HepG2 (cell line): ENCODE data around the gene ARHGEF3. TPM values are rescaled to one million over a fixed set of nuclear protein-coding genes. Genes with fewer than 3 reads are reported as not detected.
A peak's percentile ranks its signal among the peaks of the same experiment; 100 is the strongest.

Source experiments
- ATAC-seq: fragments of 200-7000 bp; cut with Tn5 transposase; 3 replicates; pipeline ENCODE4 v1.9.1; 2020; ENCODE audit warnings: mild to moderate bottlenecking, moderate library complexity
- BruUV-seq: library from RNA; stranded (reverse); fragments of 400-500 nt; replicated peaks from 2 replicates; lab custom pipeline; 2021; lab: Mats Ljungman, UMichigan
- CTCF ChIA-PET: fragments of 300-600 bp; formaldehyde crosslinking; extraction: SDS; loops from one replicate; lab custom pipeline; 2021; ENCODE audit warnings: low total read pairs, inconsistent platforms, low intra/inter-chr PET ratio; lab: Yijun Ruan, JAX
- POLR2A ChIA-PET: fragments of 350-600 bp; sonication (Branson Sonifier 250); formaldehyde crosslinking; loops from one replicate; lab custom pipeline; 2020; ENCODE audit warnings: antibody characterized with exemption, inconsistent platforms; lab: Yijun Ruan, JAX
- DNase-seq: peaks from one replicate; pipeline ENCODE4 v3.0.0-alpha.2; 2015; ENCODE audit warnings: low spot score
- FAIRE-seq: peaks from 3 replicates; lab custom pipeline; 2011; peaks lifted over from hg19 to GRCh38; lab: Jason Lieb, UNC
- H2AFZ ChIP-seq: one replicate; pipeline ENCODE4 v1.6.1; 2011; ENCODE audit warnings: low read length, inconsistent platforms
- H3K27ac ChIP-seq: fragments of 300-600 bp; 3 replicates; pipeline ENCODE4 v1.8.0; 2011; ENCODE audit warnings: mixed run types, mild to moderate bottlenecking, mixed read lengths, low read length, inconsistent platforms; ENCODE audit not compliant: insufficient read depth; ENCODE audit errors: extremely low read length
- H3K27me3 ChIP-seq, 2 experiments: fragments of 200-600 bp in 1 of 2; 2 replicates in 1 of 2; 3 replicates in 1 of 2; pipeline versions ENCODE4 v1.6.0 to v1.8.0; 2011; ENCODE audit warnings: low read length in 2 of 2, mild to moderate bottlenecking in 2 of 2, moderate library complexity in 2 of 2, inconsistent platforms in 1 of 2; ENCODE audit not compliant: insufficient read depth in 2 of 2, control insufficient read depth in 1 of 2
- H3K36me3 ChIP-seq, 2 experiments: fragments of 200-600 bp in 1 of 2; replicated peaks in 1 of 2; 2 replicates in 1 of 2; 3 replicates in 1 of 2; pipeline versions ENCODE4 v1.5.1 to v1.8.0; 2011; ENCODE audit warnings: low read length in 2 of 2, inconsistent platforms in 1 of 2; ENCODE audit not compliant: insufficient read depth in 2 of 2, control insufficient read depth in 1 of 2
- H3K4me1 ChIP-seq: 2 replicates; pipeline ENCODE4 v1.5.1; 2012; ENCODE audit warnings: low read length, inconsistent platforms; ENCODE audit not compliant: insufficient read depth
- H3K4me2 ChIP-seq: 2 replicates; pipeline ENCODE4 v1.6.0; 2011; ENCODE audit warnings: low read depth, low read length, inconsistent platforms
- H3K4me3 ChIP-seq, 3 experiments: fragments of 200-600 bp in 1 of 3; sonication (generic), shearing (Covaris generic) in 1 of 3; replicated peaks in 1 of 3; 2 replicates each; pipeline ENCODE4 v1.5.1; 2011 to 2016; ENCODE audit warnings: low read length in 3 of 3, inconsistent platforms in 2 of 3, low read depth in 2 of 3, mild to moderate bottlenecking in 2 of 3, control low read depth in 1 of 3, mixed read lengths in 1 of 3; ENCODE audit not compliant: insufficient read depth in 1 of 3
- H3K79me2 ChIP-seq: one replicate; pipeline ENCODE4 v1.6.1; 2011; ENCODE audit warnings: low read length, inconsistent platforms; ENCODE audit not compliant: insufficient read depth
- H3K9ac ChIP-seq: 2 replicates; pipeline ENCODE4 v1.6.0; 2011; ENCODE audit warnings: mild to moderate bottlenecking, low read depth, low read length, inconsistent platforms; ENCODE audit not compliant: insufficient read depth
- H3K9me3 ChIP-seq: 2 replicates; pipeline ENCODE4 v1.5.1; 2012; ENCODE audit warnings: mild to moderate bottlenecking, low read length
- H4K20me1 ChIP-seq: 2 replicates; pipeline ENCODE4 v1.6.0; 2011; ENCODE audit warnings: inconsistent platforms, mild to moderate bottlenecking, low read length, moderate library complexity; ENCODE audit not compliant: insufficient read depth
- HDAC6 ChIP-seq: fragments of 200-600 bp; sonication (generic); IDR thresholded peaks from 2 replicates; pipeline ENCODE4 v1.7.0; 2017; ENCODE audit warnings: mild to moderate bottlenecking, antibody characterized with exemption, low read length, low read depth
- ZNF274 ChIP-seq: sonication (generic); formaldehyde crosslinking; IDR thresholded peaks from 2 replicates; pipeline ENCODE4 v1.5.1; 2020; ENCODE audit warnings: mild to moderate bottlenecking, missing genetic modification reagents
- WGBS: methylation state at CpG from one replicate; pipeline ENCODE4 v1.1.6; 2017; ENCODE audit warnings: low lambda C conversion rate; 5-methylcytosine and 5-hydroxymethylcytosine counted together
- in situ Hi-C: cut with HindIII; loops from 2 replicates; pipeline ENCODE4 v1.10.0; 2017; ENCODE audit warnings: low pct_unique_long_range_greater_than_20kb; ENCODE audit not compliant: extremely low pct_ligation_motif_present
- intact Hi-C: fragments of 100-400 bp; cut with micrococcal nuclease; formaldehyde crosslinking; loops from one replicate; pipeline ENCODE4 v1.10.0; 2022; ENCODE audit not compliant: unreplicated experiment
- polyA plus RNA-seq, 8 experiments: library from polyadenylated mRNA; depleted of rRNA in 3 of 8; stranded (reverse) in 7 of 8; unstranded in 1 of 8; fragments of >200 nt; fragmentation: Illumina TruSeq in 4 of 8; extraction: Trizol in 4 of 8; gene quantifications; 2 replicates each; pipeline versions ENCODE4 v1.2.1 to v1.2.3, GENCODE V29; 2011 to 2016; ENCODE audit warnings: low read depth in 4 of 8, missing spikeins in 1 of 8, mixed read lengths in 1 of 8; ENCODE audit not compliant: insufficient read depth in 1 of 8
- total RNA-seq, 5 experiments: library from RNA; depleted of rRNA; stranded (reverse); fragments of >200 nt; fragmentation: Illumina TruSeq; extraction: Trizol; gene quantifications; 2 replicates each; pipeline ENCODE4 v1.2.3, GENCODE V29; 2016; ENCODE audit warnings: low read depth in 1 of 5
- TF ChIP-seq, protein P1 (sequence below): IDR thresholded peaks from 2 replicates; pipeline ENCODE4 v1.6.1; 2018; ENCODE audit warnings: missing genetic modification reagents, mild to moderate bottlenecking, missing compliant biosample characterization
- TF ChIP-seq, protein P2 (sequence below): IDR thresholded peaks from 2 replicates; pipeline ENCODE4 v1.6.1; 2012; ENCODE audit warnings: inconsistent platforms
- TF ChIP-seq, protein P3 (sequence below): sonication (generic); formaldehyde crosslinking; IDR thresholded peaks from 2 replicates; pipeline ENCODE4 v1.4.0; 2020; ENCODE audit warnings: low read depth, missing genetic modification reagents
- TF ChIP-seq, protein P4 (sequence below): IDR thresholded peaks from 2 replicates; pipeline ENCODE4 v1.6.1; 2016; ENCODE audit warnings: missing compliant biosample characterization, missing genetic modification reagents, borderline replicate concordance

ARHGEF3 gene
- total and polyA plus RNA-seq, 2 of the 13 experiments (the other 11 are each of a cell fraction or from before 2014, with no cell fraction given) = 14.8 to 23.1 TPM

DNA sequence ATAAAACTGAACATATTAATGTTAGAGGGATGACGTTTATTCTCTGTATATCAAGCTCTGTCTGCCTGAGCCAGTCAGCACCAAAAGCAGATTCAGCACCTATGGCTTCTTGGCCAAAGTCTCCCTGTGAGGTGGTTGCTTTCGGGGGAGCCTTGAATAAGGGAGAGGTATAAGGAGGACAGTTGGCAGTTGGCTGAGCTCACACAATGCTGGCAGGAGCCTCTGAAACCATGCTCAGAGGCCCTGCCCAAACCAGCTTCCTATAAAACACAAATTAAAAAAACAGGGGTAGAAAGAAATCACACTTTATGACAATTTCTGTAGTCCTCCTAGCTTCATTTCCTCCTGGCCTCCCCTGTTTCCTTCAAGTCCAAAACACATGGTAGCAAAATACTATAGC, 18.8 kb downstream of the ARHGEF3 start:
- CTCF ChIA-PET = no interaction called here
- Histone ChIP-seq H3K36me3 (peaks cover 0 to 3% of the 10 kb centered on the region in 2 experiments; a peak in 2 of 5 replicates), H3K79me2 (peaks cover 51% of the 10 kb centered on the region), H3K4me3 (no peak overlapping the region), H2AFZ (no peak overlapping the region), H3K4me2 (peak overlapping the region; percentile 56), H3K9me3 (no peaks in the 10 kb centered on the region), H3K9ac (peak overlapping the region; percentile 50; the same call in 1 of the 2 replicates), H3K27ac (peak overlapping the region; percentile 65), H3K4me1 (peaks cover 77% of the 10 kb centered on the region), H3K27me3 (no peaks in the 10 kb centered on the region), H4K20me1 (no peaks in the 10 kb centered on the region)
- POLR2A ChIA-PET = interaction anchor here (1.0 to 2.1 kb wide), 8 partner anchors 8 to 207 kb away, joined by 3 to 22 read pairs (median 6); partner anchors contain the start of gene ARHGEF3
- no TSS peak for BruUV-seq
- WGBS = 57% methylated on average over 2 of the region's 2 CpGs
- ATAC-seq (no peak), FAIRE-seq (no peak), DNase-seq (no peak)
- intact Hi-C loops (no loop called here), in situ Hi-C loops (no loop called here)
- no peak for TF ChIP-seq HDAC6
- TF ChIP-seq, protein P1, sequence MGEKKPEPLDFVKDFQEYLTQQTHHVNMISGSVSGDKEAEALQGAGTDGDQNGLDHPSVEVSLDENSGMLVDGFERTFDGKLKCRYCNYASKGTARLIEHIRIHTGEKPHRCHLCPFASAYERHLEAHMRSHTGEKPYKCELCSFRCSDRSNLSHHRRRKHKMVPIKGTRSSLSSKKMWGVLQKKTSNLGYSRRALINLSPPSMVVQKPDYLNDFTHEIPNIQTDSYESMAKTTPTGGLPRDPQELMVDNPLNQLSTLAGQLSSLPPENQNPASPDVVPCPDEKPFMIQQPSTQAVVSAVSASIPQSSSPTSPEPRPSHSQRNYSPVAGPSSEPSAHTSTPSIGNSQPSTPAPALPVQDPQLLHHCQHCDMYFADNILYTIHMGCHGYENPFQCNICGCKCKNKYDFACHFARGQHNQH = no peak
- TF ChIP-seq, protein P2, sequence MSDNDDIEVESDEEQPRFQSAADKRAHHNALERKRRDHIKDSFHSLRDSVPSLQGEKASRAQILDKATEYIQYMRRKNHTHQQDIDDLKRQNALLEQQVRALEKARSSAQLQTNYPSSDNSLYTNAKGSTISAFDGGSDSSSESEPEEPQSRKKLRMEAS = no peak
- TF ChIP-seq, protein P3, sequence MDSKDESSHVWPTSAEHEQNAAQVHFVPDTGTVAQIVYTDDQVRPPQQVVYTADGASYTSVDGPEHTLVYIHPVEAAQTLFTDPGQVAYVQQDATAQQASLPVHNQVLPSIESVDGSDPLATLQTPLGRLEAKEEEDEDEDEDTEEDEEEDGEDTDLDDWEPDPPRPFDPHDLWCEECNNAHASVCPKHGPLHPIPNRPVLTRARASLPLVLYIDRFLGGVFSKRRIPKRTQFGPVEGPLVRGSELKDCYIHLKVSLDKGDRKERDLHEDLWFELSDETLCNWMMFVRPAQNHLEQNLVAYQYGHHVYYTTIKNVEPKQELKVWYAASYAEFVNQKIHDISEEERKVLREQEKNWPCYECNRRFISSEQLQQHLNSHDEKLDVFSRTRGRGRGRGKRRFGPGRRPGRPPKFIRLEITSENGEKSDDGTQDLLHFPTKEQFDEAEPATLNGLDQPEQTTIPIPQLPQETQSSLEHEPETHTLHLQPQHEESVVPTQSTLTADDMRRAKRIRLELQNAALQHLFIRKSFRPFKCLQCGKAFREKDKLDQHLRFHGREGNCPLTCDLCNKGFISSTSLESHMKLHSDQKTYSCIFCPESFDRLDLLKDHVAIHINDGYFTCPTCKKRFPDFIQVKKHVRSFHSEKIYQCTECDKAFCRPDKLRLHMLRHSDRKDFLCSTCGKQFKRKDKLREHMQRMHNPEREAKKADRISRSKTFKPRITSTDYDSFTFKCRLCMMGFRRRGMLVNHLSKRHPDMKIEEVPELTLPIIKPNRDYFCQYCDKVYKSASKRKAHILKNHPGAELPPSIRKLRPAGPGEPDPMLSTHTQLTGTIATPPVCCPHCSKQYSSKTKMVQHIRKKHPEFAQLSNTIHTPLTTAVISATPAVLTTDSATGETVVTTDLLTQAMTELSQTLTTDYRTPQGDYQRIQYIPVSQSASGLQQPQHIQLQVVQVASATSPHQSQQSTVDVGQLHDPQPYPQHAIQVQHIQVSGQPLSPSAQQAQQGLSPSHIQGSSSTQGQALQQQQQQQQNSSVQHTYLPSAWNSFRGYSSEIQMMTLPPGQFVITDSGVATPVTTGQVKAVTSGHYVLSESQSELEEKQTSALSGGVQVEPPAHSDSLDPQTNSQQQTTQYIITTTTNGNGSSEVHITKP (CRISPR knock-in tag) = no peak
- TF ChIP-seq, protein P4, sequence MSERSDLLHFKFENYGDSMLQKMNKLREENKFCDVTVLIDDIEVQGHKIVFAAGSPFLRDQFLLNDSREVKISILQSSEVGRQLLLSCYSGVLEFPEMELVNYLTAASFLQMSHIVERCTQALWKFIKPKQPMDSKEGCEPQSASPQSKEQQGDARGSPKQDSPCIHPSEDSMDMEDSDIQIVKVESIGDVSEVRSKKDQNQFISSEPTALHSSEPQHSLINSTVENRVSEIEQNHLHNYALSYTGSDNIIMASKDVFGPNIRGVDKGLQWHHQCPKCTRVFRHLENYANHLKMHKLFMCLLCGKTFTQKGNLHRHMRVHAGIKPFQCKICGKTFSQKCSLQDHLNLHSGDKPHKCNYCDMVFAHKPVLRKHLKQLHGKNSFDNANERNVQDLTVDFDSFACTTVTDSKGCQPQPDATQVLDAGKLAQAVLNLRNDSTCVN (CRISPR knock-in tag) = no peak
- TF ChIP-seq ZNF274 (CRISPR knock-in tag) = no peak
